ENCODE data around the gene ATOX1.

DNA sequence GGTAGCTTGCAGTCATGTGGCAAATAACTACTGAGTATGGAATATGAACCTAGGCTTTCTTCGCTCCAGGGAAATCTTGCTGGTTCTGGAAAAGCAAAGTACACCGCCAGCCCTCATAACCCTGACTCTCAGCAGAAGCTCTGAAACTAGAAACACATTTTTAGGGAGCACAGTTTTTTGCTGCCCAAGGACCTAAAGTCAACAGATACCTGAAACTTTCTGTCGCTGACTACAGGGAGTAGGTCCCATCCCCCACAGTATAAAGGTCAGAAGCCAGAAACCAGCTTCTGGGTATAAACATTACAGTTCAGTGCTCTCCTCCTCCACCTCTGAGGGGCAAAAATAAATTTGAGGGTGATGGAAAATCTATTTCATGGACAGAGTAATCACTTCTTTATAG lies 3.0 kb downstream of the ATOX1 start:
- TF ChIP-seq, protein P1, sequence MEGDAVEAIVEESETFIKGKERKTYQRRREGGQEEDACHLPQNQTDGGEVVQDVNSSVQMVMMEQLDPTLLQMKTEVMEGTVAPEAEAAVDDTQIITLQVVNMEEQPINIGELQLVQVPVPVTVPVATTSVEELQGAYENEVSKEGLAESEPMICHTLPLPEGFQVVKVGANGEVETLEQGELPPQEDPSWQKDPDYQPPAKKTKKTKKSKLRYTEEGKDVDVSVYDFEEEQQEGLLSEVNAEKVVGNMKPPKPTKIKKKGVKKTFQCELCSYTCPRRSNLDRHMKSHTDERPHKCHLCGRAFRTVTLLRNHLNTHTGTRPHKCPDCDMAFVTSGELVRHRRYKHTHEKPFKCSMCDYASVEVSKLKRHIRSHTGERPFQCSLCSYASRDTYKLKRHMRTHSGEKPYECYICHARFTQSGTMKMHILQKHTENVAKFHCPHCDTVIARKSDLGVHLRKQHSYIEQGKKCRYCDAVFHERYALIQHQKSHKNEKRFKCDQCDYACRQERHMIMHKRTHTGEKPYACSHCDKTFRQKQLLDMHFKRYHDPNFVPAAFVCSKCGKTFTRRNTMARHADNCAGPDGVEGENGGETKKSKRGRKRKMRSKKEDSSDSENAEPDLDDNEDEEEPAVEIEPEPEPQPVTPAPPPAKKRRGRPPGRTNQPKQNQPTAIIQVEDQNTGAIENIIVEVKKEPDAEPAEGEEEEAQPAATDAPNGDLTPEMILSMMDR (IDR thresholded peaks at IDR 0.05), result no peak
- TF ChIP-seq POLR2A (IDR thresholded peaks at IDR 0.05) (no peak), EP300 (IDR thresholded peaks at IDR 0.05) (no peak)
